NCI-H1048 (cell line): Measurements from ENCODE around the gene ARHGEF11.

Experiments used
- DNase-seq: peaks from one replicate; lab custom pipeline; 2025; lab: John Stamatoyannopoulos, UW

The ARHGEF11 gene

DNA sequence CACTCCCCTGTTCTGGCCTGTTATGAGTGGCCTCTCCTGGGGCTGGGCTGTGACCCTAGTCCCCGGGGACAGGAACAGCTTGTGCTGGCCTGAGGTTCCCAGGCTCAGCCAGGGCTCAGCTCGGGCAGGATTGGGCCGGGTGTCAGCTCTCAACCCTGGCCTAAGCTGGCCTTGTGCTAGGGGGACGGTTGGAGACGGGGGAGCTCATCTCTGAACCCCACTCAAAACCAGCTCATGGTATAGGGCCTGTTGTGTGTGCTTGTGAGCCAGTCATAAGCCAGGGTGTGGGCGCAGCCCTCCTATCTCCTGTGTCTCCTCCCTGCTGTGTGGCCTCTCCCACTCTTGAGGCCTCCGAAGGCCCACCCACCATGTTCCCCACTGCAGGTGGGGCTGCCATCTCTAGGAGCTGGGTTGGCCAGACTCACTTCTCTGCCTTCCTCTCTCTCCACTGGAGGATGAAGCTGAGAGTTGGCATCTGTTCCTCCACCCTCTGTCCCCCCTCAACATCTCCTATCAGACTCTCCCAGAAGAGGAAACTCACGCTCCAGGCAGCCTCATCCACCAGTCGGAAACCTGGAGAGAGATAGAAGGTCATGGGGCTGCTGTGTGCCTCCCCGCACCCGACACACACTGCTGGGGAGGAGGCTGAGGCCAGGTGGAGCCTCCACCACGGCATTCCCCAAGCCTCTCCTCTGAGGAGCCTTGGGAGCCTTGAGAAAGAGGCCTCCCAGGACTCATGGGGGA lies 150.7 kb downstream of the ARHGEF11 start:
- DNase-seq, result no peak

DNA sequence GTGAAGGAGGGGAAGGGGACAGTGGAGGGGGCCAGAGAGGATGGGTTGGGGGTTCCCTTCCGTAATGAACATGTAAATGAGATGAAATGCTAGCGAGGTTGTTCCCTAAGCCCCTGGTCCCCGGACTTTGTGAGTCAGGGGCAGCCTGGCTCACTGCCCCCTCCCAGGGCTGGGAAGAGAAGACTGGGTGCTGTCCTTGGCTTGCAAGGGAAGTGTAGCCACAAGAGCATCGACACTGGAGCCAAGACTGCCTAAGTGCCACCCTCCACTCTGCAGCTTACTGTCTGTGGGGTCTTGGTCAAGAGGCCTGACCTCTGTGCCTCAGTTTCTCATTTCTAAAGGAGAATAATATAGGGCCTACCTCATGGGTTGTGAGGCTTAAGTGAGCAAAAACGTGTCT lies 151.5 kb downstream of the ARHGEF11 start:
- DNase-seq, result no peak

DNA sequence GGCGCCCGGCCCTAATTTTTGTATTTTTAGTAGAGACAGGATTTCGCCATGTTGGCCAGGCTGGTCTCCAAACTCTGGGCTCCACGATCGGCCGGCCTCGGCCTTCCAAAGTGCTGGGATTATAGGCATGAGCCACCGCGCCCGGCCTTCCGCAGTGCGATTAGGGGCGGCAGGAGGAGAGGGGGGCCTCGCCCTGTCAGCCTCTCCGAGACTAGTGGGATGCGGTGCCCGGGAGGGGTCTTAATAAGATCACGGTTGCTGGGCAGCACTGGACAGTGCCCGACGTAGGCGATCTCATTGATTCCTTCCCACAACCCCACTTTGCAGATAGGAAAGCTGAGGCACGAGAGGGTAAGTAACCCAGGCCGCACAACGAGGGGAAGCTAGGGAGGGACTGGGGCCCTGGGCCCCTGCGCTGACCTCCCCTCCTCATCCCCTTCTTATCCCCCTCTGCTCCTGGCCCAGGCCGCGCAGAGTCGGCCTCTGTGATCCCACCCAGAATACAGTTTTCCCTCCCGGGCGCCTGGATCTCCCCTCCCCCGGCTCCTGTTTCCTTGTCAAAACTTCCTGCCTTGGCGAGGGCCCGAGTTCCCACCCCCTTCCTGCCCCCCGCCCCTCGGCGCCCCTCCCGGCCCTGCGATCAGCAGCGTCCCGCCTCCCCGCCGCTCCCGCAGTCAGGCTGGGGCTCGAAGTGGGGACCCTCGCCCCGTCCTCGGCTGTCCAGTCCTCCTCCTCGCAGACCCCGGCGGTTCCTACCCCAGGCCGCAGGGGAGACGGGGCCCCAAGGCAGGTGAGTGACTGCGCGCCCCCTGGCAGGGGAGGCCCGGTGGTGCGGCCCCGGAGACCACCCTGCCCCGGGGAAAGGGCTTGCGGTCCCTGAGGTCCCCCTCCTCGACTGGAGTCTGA lies 152.2 kb downstream of the ARHGEF11 start, which contains the start of gene PEAR1:
PEAR1 (plus strand) TSS at position 671 of the 906 bp plus-strand sequence. CDS start 10,209 bp downstream, outside the sequence.
- DNase-seq, result no peak

DNA sequence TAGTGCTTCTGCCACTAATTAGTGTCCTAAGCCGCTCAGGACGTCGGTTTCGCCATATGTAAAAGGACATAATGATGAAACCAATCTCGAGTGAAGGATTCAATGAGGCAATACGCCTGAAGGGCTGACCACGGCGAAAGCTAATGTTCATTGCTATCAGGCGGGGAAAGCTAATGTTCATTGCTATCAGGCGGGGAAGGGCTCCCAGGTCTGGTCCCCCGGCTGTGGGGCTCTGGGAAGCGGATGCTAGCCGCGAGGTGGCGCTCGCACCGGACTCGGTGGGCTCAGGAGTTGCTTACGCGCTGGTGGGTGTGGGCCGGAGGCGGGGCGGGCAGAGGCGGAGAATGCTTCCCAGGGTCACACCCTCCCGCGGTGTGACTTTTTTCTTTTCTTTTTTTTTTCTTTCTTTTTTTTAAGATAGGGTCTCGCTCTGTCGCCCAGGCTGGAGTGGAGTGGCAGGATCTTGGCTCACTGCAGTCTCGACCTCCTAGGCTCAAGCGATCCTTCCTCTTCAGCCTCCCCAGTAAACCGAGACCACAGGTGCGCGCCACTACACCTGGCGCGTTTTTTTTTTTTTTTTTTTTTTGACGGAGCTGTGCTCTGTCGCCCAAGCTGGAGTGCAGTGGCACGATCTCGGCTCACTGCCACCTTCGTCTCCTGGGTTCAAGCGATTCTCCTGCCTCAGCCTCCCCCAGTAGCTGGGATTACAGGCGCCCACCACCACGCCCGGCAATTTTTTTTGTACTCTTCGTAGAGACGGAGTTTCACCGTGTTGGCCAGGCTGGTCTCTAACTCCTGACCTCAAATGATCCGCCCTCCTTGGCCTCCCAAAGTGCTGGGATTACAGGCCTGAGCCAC lies 153.1 kb downstream of the ARHGEF11 start:
- peak; percentile 90 for DNase-seq

DNA sequence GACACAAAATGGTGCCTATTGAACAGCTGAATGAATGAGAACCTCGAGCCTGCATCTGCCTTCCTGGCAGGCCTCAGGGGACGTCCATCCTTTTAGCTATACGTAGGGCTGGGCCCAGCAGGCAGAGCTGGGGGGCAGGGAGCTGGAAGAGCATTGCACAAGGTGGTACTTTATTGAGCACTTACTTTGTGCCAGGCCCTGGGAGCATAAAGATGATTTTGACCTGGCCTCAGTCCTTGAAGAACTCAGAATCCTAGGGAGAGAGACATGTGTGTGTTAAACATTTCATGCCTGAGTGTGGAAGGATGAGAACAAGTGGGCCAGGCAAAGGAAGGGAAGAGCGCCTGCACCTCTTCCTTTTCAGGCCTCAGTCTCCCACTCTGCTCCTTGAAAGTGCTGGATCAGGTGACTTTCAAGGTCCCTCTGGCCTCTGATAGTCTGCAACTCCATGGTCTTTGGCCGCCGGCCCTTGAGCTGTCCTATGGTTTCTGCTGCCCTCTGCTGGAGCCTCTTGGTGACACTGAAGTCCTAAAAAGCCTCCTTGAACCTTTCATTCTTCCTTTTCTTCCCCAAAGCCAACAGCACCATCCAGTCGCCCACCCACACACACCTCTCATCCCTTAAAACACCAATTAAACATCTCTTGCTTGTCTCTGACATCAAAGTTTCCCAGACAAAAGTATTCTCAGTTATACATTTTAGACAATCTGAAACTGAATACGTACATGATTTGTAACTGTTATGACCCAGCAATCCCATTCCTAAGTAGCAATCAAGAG lies 155.6 kb downstream of the ARHGEF11 start:
- DNase-seq, result no peak

DNA sequence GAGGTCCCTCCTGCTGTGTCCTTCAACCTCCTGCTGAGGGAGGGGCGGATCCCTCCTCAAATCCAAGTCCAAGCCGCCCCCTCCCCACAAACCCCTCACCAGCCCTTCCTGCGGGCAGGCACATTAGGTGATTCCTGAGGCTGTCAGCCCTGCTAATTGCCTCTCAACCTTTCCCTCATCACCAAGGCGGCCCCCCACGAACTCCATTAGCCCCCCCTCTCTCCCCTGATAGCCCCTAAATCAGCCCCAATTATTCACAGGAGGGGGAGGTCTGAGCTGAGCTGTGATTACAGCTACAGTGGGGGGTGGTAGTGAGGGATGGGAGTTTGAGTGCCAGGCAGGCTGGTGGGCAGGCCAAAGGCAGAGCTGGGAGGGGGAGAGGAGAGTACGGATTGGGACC lies 157.8 kb downstream of the ARHGEF11 start:
- DNase-seq, result no peak

DNA sequence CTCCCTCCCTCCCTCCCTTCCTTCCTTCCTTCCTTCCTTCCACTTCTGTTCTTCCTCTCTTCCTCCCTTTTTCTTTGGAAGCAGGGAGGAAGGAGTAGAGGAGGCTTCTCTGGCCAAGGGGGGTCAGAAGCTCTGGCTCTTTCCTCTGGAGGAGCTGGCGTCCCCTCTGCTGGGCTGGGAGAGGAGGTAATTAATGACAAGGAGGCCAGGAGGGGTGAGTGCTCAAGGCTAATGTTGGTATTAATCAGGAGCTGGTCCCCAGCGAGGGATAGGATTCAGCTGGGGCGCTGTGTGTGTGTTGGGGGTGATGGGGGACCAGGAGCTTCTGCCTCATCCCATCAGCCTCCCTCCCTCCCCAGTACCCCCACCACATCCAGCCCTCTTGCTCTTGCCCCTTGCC lies 158.2 kb downstream of the ARHGEF11 start:
- DNase-seq, result no peak

DNA sequence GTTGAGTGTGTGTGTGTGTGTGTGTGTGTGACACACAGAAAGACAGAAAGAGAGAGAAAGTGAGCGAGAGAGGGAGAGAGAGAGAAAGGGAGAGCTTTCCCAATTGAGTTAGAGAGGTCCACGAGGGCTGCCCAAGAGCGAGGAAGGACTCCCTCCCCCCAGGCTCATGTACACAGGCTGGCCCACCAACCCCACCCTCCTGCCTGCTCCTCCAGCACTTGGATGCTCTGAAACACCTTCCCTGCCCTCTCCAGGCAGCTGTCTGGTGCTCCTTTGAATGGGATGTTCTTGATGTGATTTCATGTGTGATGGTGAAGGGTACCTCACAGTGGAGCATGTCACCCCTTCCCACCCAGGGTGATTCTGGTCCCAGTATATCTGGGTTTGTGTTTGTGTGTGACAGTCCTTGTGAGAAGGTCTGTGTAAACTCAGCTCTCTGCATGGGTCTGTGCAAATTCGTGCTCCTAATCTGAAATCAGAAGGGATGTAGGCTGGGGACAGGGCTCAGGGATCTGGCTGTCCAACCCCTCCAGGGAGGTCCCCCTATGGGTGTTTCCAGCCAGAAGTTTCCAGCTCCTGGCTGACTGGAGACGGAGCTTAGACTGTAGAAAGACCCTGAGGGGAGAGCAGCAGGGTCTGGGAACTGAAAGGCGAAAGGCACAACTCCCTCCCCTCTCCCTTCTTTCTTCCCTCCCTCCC lies 158.8 kb downstream of the ARHGEF11 start:
- DNase-seq, result no peak

DNA sequence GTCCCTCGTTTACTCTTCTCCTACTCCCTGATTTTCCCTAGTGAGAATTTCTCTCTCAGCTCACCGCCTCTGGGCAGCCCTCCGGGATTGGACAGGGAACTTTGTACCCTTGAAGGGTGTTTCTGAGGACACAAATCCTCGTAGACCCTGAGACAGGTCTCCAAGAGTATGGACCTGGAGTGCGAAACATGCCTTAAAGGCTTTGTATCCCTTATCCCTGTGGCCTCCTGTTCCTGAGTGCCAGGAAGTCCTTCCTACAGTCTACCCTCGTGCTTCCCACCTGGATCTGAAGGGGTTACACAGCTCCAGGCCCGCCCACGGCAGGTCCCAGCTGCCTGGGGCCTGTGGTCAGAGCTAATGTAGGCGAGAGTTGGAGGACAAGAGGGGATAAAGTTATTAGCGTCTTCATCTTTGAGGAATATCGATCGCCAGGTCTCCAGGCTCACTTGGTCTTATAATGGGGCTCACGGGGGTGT lies 159.6 kb downstream of the ARHGEF11 start:
- no peak for DNase-seq

DNA sequence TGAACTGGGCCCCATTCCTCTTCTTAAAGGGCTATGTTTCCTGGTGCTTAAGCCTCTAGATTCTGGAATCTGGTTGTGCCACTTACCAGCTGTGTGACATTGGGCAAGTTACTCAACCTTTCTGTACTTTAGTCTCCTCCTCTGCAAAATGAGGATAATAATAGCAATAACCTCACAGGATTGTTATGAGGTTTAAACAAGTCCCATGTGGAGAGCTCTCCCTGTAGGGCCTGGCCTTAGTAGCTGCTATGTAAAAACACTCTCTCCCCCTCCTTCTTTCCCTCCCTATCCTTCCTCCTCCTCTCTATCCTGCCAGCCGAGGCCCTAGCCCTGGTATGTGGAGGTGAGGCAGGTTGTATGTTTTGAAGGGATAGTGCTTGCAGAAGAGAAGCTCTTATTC lies 160.2 kb downstream of the ARHGEF11 start:
- DNase-seq, result no peak
